Sigmoid colon (tissue), 7 donors: Measurements from ENCODE around the gene SLIT1. TPM values are rescaled to one million over a fixed set of nuclear protein-coding genes. Genes with fewer than 3 reads are reported as not detected.

Experiments
- DNase-seq: peaks from one replicate; pipeline ENCODE4 v3.0.0-alpha.2; 2019
- H3K27ac ChIP-seq, 4 donors: fragments of 200-600 bp; sonication (generic); one replicate each; pipeline ENCODE4 v1.5.1; 2016 to 2019; ENCODE audit warnings: mild to moderate bottlenecking in 1 of 4
- H3K27me3 ChIP-seq, 3 donors: fragments of 200-600 bp; sonication (generic); one replicate each; pipeline ENCODE4 v1.5.1; 2019; ENCODE audit warnings: mild to moderate bottlenecking in 1 of 3
- H3K36me3 ChIP-seq, 4 donors: fragments of 200-600 bp; sonication (generic); one replicate each; pipeline ENCODE4 v1.5.1; 2016 to 2019
- H3K4me1 ChIP-seq, 4 donors: fragments of 200-600 bp; sonication (generic); one replicate each; pipeline ENCODE4 v1.5.1; 2017 to 2019
- H3K4me3 ChIP-seq, 4 donors: fragments of 200-600 bp; sonication (generic); one replicate each; pipeline ENCODE4 v1.5.1; 2017 to 2019; ENCODE audit warnings: mild to moderate bottlenecking in 2 of 4, moderate library complexity in 1 of 4
- H3K9me3 ChIP-seq, 4 donors: fragments of 200-600 bp in 3 of 4; sonication (generic) in 3 of 4; one replicate each; pipeline versions ENCODE4 v1.5.1 to v1.6.1; 2013 to 2019
- EP300 ChIP-seq, 4 donors: sonication (generic); formaldehyde crosslinking; IDR thresholded peaks; one replicate each; pipeline ENCODE4 v1.6.1; 2017; ENCODE audit warnings: antibody characterized with exemption in 4 of 4
- POLR2A ChIP-seq, 2 donors: fragments of 450-650 bp; IDR thresholded peaks; one replicate each; pipeline ENCODE4 v1.6.1; 2016; ENCODE audit warnings: antibody characterized with exemption in 2 of 2, mild to moderate bottlenecking in 2 of 2, moderate library complexity in 2 of 2
- POLR2AphosphoS5 ChIP-seq, 4 donors: sonication (generic); formaldehyde crosslinking; IDR thresholded peaks; one replicate each; pipeline ENCODE4 v1.6.1; 2017; ENCODE audit warnings: antibody characterized with exemption in 4 of 4
- WGBS, 2 donors: extraction: QIAGEN DNeasy Blood & Tissue Kit; methylation state at CpG; one replicate each; pipeline ENCODE4 v1.1.7; 2013; 5-methylcytosine and 5-hydroxymethylcytosine counted together
- intact Hi-C: fragments of 100-400 bp; cut with DNase I; formaldehyde crosslinking; loops from one replicate; pipeline ENCODE4 v1.15.1; 2023
- polyA plus RNA-seq, 3 donors: library from polyadenylated mRNA; stranded (reverse); fragments of 200-250 nt; gene quantifications; one replicate each; pipeline ENCODE4 v1.2.3, GENCODE V29; 2013
- total RNA-seq, 4 donors: library from RNA; depleted of rRNA; stranded (reverse); fragments of >200 nt; gene quantifications; one replicate each; pipeline ENCODE4 v1.1.0, GENCODE V29; 2016
- TF ChIP-seq, protein P1 (sequence below), 4 experiments: fragments of 450-650 bp in 3 of 4; fragments of 200-600 bp in 1 of 4; IDR thresholded peaks; one replicate each; pipeline ENCODE4 v1.5.1; 2016 to 2019; ENCODE audit warnings: antibody characterized with exemption in 4 of 4, mild to moderate bottlenecking in 3 of 4, moderate library complexity in 2 of 4
- donor health status: healthy with polysubstance abuse.
- donor health status: Bipolar disorder and iron deficiency.
- donor health status: healthy.

SLIT1 gene
- total and polyA plus RNA-seq, 7 donors = under 0.01 to 1.4 (median 0.58) TPM; not detected in 1

DNA sequence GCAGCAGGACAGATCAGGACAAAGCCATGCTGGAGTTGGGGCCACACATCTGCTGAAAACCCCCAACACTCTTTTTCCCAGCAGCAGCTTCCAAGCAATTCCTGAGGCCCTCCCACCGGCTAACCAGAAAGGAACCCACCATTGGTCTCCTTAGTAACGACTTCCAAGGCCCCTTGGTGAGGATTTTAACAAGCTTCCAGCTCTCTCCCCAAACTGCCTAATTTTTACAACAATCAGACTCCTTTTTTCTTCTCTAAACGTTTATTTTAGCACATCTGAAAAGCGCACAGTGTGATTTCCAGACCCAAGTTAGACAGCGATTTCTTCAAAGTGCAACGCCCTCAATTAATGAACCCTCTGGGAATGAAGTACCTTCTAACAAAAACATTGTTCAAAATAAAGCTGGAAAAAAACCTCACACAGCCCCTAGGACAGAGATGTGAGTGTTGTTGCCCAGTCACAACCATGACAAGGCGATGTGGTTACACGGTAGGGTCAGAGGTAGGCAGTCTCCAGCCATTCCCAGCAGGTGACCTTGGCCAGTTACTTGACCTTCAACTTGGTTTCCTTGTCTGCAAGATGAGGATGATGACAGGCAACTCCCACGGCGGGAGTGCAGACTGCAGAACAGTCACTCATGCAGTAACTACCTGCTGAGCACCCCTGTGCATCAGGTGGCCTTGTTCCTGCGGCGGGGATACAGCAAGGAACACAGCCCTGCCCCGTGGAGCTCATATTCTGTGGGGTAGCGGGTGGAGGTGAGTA is 82.3 kb downstream of the SLIT1 start:
- H3K4me1 ChIP-seq = no peaks in the 10 kb centered on the region
- intact Hi-C loops = no loop called here
- no peak overlapping the region for H3K27ac ChIP-seq
- H3K27me3 ChIP-seq = peaks cover 0 to 3% (median 0%) of the 10 kb centered on the region in 3 donors
- H3K4me3 ChIP-seq = no peak overlapping the region
- TF ChIP-seq, protein P1, sequence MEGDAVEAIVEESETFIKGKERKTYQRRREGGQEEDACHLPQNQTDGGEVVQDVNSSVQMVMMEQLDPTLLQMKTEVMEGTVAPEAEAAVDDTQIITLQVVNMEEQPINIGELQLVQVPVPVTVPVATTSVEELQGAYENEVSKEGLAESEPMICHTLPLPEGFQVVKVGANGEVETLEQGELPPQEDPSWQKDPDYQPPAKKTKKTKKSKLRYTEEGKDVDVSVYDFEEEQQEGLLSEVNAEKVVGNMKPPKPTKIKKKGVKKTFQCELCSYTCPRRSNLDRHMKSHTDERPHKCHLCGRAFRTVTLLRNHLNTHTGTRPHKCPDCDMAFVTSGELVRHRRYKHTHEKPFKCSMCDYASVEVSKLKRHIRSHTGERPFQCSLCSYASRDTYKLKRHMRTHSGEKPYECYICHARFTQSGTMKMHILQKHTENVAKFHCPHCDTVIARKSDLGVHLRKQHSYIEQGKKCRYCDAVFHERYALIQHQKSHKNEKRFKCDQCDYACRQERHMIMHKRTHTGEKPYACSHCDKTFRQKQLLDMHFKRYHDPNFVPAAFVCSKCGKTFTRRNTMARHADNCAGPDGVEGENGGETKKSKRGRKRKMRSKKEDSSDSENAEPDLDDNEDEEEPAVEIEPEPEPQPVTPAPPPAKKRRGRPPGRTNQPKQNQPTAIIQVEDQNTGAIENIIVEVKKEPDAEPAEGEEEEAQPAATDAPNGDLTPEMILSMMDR (IDR thresholded peaks at IDR 0.05) = no peak
- WGBS, 2 donors = 63 to 66% methylated on average over 14 of the region's 14 CpGs
- no peaks in the 10 kb centered on the region for H3K9me3 ChIP-seq
- no peaks in the 10 kb centered on the region for H3K36me3 ChIP-seq
- DNase-seq = no peak

DNA sequence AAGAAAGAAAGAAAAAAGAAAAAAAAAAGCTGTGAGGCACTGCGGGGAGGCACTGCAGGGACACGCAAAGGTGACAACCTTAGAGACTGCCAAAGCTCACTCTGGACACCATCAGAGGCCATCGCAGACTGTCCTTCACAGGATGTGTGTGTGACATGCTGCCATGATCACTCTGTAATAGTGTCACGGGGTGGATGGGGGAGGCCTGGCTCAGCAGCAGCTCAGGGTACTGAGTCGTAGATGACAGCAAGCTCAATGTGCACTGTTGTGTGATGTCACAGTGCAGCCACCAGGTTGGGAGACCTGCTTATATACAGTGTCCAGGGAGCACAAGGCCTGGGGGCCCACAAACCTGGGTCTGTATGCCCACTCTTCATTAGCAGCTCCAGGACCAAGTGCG is 83.3 kb downstream of the SLIT1 start:
- no peak for DNase-seq
- no peak overlapping the region for H3K4me3 ChIP-seq
- TF ChIP-seq POLR2AphosphoS5 (IDR thresholded peaks at IDR 0.05) (no peak), POLR2A (IDR thresholded peaks at IDR 0.05) (no peak), EP300 (IDR thresholded peaks at IDR 0.05) (no peak)
- TF ChIP-seq, protein P1 (IDR thresholded peaks at IDR 0.05) = no peak
- no peaks in the 10 kb centered on the region for H3K4me1 ChIP-seq
- no peak overlapping the region for H3K27ac ChIP-seq
- intact Hi-C loops = no loop called here
- WGBS, 2 donors = 87 to 95% methylated on average over 6 of the region's 6 CpGs
- no peaks in the 10 kb centered on the region for H3K9me3 ChIP-seq
- H3K27me3 ChIP-seq = peaks cover 0 to 13% (median 0%) of the 10 kb centered on the region in 3 donors
- no peaks in the 10 kb centered on the region for H3K36me3 ChIP-seq

DNA sequence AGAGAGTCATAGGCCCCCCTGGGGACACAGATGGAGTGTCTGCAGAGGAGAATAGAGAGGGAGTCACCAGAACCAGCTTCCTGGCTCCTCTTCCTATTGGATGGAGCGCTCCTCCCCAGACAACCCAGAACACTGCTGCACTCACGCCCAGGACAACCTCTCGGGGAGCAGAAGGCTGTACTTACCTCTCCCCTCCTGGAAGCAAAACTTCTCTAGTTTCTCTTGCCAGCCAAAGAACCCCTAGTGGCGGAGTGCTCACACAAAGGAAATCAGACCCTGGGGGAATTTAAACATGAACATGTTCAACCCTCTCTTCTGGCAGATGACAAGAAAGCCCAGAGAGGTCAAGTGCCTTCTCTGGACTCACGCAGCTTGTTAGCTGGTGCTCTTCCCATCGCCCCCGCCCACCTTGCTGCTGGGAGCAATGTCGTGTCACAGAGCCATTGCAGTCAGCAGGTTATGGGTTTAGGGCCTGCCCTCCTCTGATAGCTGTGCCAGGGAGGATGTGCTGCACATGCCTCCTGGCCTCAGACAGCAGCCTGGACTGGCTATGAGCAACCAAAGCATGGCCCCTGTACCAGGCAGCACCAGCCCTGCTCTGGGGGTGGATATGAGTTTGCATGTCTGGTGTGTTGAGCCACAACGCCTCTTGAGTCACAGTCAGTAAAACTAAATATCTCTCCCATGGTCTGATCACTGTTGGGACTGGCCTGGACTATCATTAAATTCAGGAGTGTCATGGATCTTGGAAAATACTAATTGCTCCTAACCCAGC is 84.4 kb downstream of the SLIT1 start:
- 74 to 76% methylated on average over 9 of the region's 9 CpGs for WGBS, 2 donors
- intact Hi-C loops = no loop called here

DNA sequence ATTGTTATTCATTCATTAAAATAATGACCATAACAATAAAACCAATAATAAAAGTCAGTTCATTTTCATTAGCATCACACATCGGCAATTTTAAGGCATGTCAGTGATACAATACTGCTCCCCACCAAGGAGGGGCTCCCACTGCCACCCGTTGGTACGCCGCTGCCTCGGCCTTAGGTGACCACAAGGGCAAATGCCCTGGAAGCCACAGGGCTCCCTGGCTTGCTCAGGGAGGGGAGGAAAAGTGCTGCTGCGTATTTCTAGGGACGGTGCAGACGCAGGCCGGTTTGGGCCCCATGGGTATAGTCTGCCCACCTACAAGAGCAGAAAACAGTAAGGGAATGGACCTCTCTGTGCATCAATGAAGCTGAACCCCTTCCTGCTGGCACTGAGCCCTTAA is 85.1 kb downstream of the SLIT1 start:
- no peak for TF ChIP-seq EP300 (IDR thresholded peaks at IDR 0.05)
- TF ChIP-seq, protein P1 (IDR thresholded peaks at IDR 0.05) = no peak
- no peak for TF ChIP-seq POLR2A (IDR thresholded peaks at IDR 0.05)
- TF ChIP-seq POLR2AphosphoS5 (IDR thresholded peaks at IDR 0.05) = no peak

More for the DNA sequence above, 84.4 kb downstream of the SLIT1 start:
- no peak for DNase-seq
- H3K4me3 ChIP-seq = no peak overlapping the region
- no peaks in the 10 kb centered on the region for H3K9me3 ChIP-seq
- no peaks in the 10 kb centered on the region for H3K36me3 ChIP-seq
- H3K27me3 ChIP-seq = peaks cover 0 to 22% (median 0%) of the 10 kb centered on the region in 3 donors
- H3K27ac ChIP-seq = no peak overlapping the region
- TF ChIP-seq POLR2AphosphoS5 (IDR thresholded peaks at IDR 0.05) (no peak), EP300 (IDR thresholded peaks at IDR 0.05) (no peak), POLR2A (IDR thresholded peaks at IDR 0.05) (no peak)
- TF ChIP-seq, protein P1 (IDR thresholded peaks at IDR 0.05) = no peak
- peaks cover 0 to 7% (median 2%) of the 10 kb centered on the region in 4 donors for H3K4me1 ChIP-seq

More for the DNA sequence above, 85.1 kb downstream of the SLIT1 start:
- intact Hi-C loops = no loop called here
- H3K9me3 ChIP-seq = no peaks in the 10 kb centered on the region
- DNase-seq = no peak
- peaks cover 0 to 13% (median 9%) of the 10 kb centered on the region in 4 donors for H3K4me1 ChIP-seq
- H3K36me3 ChIP-seq = no peaks in the 10 kb centered on the region
- peaks cover 0 to 22% (median 0%) of the 10 kb centered on the region in 3 donors for H3K27me3 ChIP-seq
- no peak overlapping the region for H3K27ac ChIP-seq
- 84 to 89% methylated on average over 9 of the region's 9 CpGs for WGBS, 2 donors
- no peak overlapping the region for H3K4me3 ChIP-seq
